B cell (primary cell): Measurements from ENCODE around the gene BBX. TPM values are rescaled to one million over a fixed set of nuclear protein-coding genes. Genes with fewer than 3 reads are reported as not detected.

Experiments
- ATAC-seq: fragments of 200-7000 bp; cut with Tn5 transposase; one replicate; pipeline ENCODE4 v1.10.0; 2021; ENCODE audit warnings: low read depth, mild to moderate bottlenecking, moderate number of reproducible peaks, moderate library complexity
- CTCF ChIA-PET: fragments of 350-600 bp; sonication (Branson Sonifier 250); formaldehyde crosslinking; loops from one replicate; lab custom pipeline; 2021; ENCODE audit warnings: antibody characterized with exemption, inconsistent platforms; lab: Charles Lee
- POLR2A ChIA-PET: fragments of 350-600 bp; sonication (Branson Sonifier 250); formaldehyde crosslinking; loops from one replicate; lab custom pipeline; 2021; ENCODE audit warnings: antibody characterized with exemption; lab: Charles Lee
- DNase-seq: peaks from one replicate; pipeline ENCODE4 v3.0.0; 2013
- H2AFZ ChIP-seq: 2 replicates; pipeline ENCODE4 v1.6.1; 2012; ENCODE audit warnings: mild to moderate bottlenecking, low read depth, low read length; ENCODE audit not compliant: insufficient read depth, poor library complexity, severe bottlenecking
- H3K27ac ChIP-seq, 2 donors: 1 replicate in 1 of 2; 2 replicates in 1 of 2; pipeline ENCODE4 v1.5.1; 2012 to 2013; ENCODE audit warnings: low read length in 2 of 2, mild to moderate bottlenecking in 2 of 2, moderate library complexity in 1 of 2
- H3K27me3 ChIP-seq, 4 experiments: fragments of 200-600 bp in 1 of 4; sonication (generic) in 1 of 4; replicated peaks in 1 of 4; 1 replicate in 2 of 4; 2 replicates in 2 of 4; pipeline versions ENCODE4 v1.6.1 to v1.7.0; 2013 to 2016; ENCODE audit warnings: low read length in 3 of 4, mild to moderate bottlenecking in 2 of 4, mixed read lengths in 1 of 4, moderate library complexity in 1 of 4; ENCODE audit not compliant: insufficient read depth in 4 of 4, control insufficient read depth in 3 of 4; ENCODE audit errors: control extremely low read depth in 1 of 4
- H3K36me3 ChIP-seq, 2 experiments: replicated peaks in 1 of 2; 1 replicate in 1 of 2; 2 replicates in 1 of 2; pipeline versions ENCODE4 v1.6.1 to v1.7.1; 2013; ENCODE audit warnings: low read length in 1 of 2; ENCODE audit not compliant: insufficient read depth in 2 of 2, control insufficient read depth in 1 of 2; ENCODE audit errors: control extremely low read depth in 1 of 2, extremely low read depth in 1 of 2
- H3K4me1 ChIP-seq, 2 donors: fragments of 200-600 bp in 1 of 2; sonication (generic) in 1 of 2; 1 replicate in 1 of 2; 2 replicates in 1 of 2; pipeline versions ENCODE4 v1.5.1 to v1.6.1; 2013 to 2017; ENCODE audit warnings: low read length in 2 of 2; ENCODE audit not compliant: control insufficient read depth in 2 of 2, insufficient read depth in 2 of 2
- H3K4me2 ChIP-seq: replicated peaks from 2 replicates; pipeline ENCODE3; 2012; ENCODE audit warnings: mild to moderate bottlenecking, low read depth, low read length; ENCODE audit not compliant: poor library complexity, severe bottlenecking
- H3K4me3 ChIP-seq, 5 experiments: fragments of 200-600 bp in 1 of 5; sonication (generic) in 1 of 5; 1 replicate in 3 of 5; 2 replicates in 2 of 5; pipeline versions ENCODE4 v1.5.1 to v1.7.0; 2011 to 2016; ENCODE audit warnings: low read length in 4 of 5, mild to moderate bottlenecking in 4 of 5, low read depth in 2 of 5, control low read depth in 1 of 5, moderate library complexity in 1 of 5; ENCODE audit not compliant: insufficient read depth in 1 of 5; ENCODE audit errors: control extremely low read depth in 1 of 5, extremely low read depth in 1 of 5
- H3K79me2 ChIP-seq: fragments of 200-600 bp; sonication (generic); one replicate; pipeline ENCODE4 v1.6.0; 2016; ENCODE audit warnings: low read length; ENCODE audit not compliant: control insufficient read depth, insufficient read depth
- H3K9ac ChIP-seq: fragments of 200-600 bp; sonication (generic); 2 replicates; pipeline ENCODE4 v1.6.1; 2017; ENCODE audit warnings: mild to moderate bottlenecking, low read length, moderate library complexity
- H3K9me3 ChIP-seq, 3 donors: one replicate each; pipeline versions ENCODE4 v1.6.1 to v1.7.1; 2013; ENCODE audit warnings: low read length in 2 of 3; ENCODE audit not compliant: control insufficient read depth in 2 of 3, insufficient read depth in 1 of 3; ENCODE audit errors: control extremely low read depth in 1 of 3
- H4K20me1 ChIP-seq: 2 replicates; pipeline ENCODE4 v1.6.0; 2012; ENCODE audit warnings: mild to moderate bottlenecking, low read length; ENCODE audit not compliant: insufficient read depth, control insufficient read depth, poor library complexity, severe bottlenecking
- H3K27ac Mint-ChIP-seq: one replicate; pipeline ENCODE4 v1.8.0; 2021; ENCODE audit warnings: mixed read lengths
- H3K27me3 Mint-ChIP-seq: one replicate; pipeline ENCODE4 v1.8.0; 2021; ENCODE audit warnings: mixed read lengths
- H3K4me1 Mint-ChIP-seq: one replicate; pipeline ENCODE4 v1.8.0; 2021; ENCODE audit warnings: mixed read lengths
- H3K4me3 Mint-ChIP-seq: one replicate; pipeline ENCODE4 v1.8.0; 2021; ENCODE audit warnings: mixed read lengths
- H3K9me3 Mint-ChIP-seq: one replicate; pipeline ENCODE4 v1.8.0; 2022; ENCODE audit warnings: mixed read lengths; ENCODE audit not compliant: insufficient read depth
- EZH2 ChIP-seq: IDR thresholded peaks from 2 replicates; pipeline ENCODE4 v1.6.1; 2012; ENCODE audit warnings: borderline replicate concordance, low read depth, mild to moderate bottlenecking, moderate library complexity, low read length; ENCODE audit not compliant: insufficient read depth, poor library complexity, severe bottlenecking
- WGBS: methylation state at CpG from one replicate; pipeline ENCODE4 v1.1.5; 2013; ENCODE audit warnings: missing lambda C conversion rate; ENCODE audit not compliant: insufficient coverage; 5-methylcytosine and 5-hydroxymethylcytosine counted together
- intact Hi-C: fragments of 100-400 bp; cut with micrococcal nuclease; formaldehyde crosslinking; loops from one replicate; pipeline ENCODE4 v1.10.0; 2022
- polyA plus RNA-seq: library from polyadenylated mRNA; depleted of rRNA; stranded (reverse); fragments of >200 nt; gene quantifications from 2 replicates; pipeline ENCODE4 v1.2.3, GENCODE V29; 2012
- total RNA-seq, 2 donors: library from RNA; stranded (reverse); fragments of 120-200 nt in 1 of 2; gene quantifications; 1 replicate in 1 of 2; 2 replicates in 1 of 2; pipeline versions ENCODE4 v1.2.3 to v1.2.4, GENCODE V29; 2013 to 2022
- TF ChIP-seq, protein P1 (sequence below): fragments of 200-600 bp; IDR thresholded peaks from one replicate; pipeline ENCODE4 v1.8.0; 2022; ENCODE audit warnings: antibody characterized with exemption, mild to moderate bottlenecking

BBX gene
- total and polyA plus RNA-seq, 2 donors (not counting 1 experiment from before 2014, with no cell fraction given): 27.8 to 133 TPM

DNA sequence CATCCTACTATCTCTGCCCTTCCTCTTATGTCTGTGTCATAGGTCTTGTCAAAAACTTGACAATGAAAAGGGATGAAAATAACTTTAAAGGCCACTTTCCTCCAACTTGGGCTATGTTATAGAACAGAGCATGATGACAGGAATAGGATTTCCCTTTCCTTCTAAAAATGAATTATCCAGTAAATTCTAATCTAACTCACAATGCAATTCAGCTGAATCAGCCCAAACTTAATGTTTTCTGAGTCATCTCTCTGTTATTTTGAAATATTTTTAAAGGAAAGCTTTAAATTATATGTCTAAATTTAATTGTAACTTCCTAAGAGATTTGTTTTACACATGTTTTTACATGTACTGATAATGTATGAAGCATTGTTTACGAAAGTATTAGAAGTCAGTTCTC, 258.5 kb downstream of the BBX start:
- no peaks in the 10 kb centered on the region for H3K27me3 ChIP-seq
- H3K4me3 Mint-ChIP-seq: no peak overlapping the region
- no peaks in the 10 kb centered on the region for H3K9me3 Mint-ChIP-seq
- no peak overlapping the region for H3K27ac Mint-ChIP-seq
- H3K4me3 ChIP-seq: no peak overlapping the region
- H3K4me2 ChIP-seq: no peak overlapping the region
- H3K9me3 ChIP-seq: no peaks in the 10 kb centered on the region
- ChIA-PET POLR2A (no interaction called here), CTCF (no interaction called here)
- no peaks in the 10 kb centered on the region for H3K79me2 ChIP-seq
- H3K9ac ChIP-seq: no peak overlapping the region
- intact Hi-C loops: no loop called here
- no peaks in the 10 kb centered on the region for H3K4me1 Mint-ChIP-seq
- peaks cover 32 to 81% of the 10 kb centered on the region in 2 experiments for H3K36me3 ChIP-seq
- TF ChIP-seq EZH2: no peak
- TF ChIP-seq, protein P1, sequence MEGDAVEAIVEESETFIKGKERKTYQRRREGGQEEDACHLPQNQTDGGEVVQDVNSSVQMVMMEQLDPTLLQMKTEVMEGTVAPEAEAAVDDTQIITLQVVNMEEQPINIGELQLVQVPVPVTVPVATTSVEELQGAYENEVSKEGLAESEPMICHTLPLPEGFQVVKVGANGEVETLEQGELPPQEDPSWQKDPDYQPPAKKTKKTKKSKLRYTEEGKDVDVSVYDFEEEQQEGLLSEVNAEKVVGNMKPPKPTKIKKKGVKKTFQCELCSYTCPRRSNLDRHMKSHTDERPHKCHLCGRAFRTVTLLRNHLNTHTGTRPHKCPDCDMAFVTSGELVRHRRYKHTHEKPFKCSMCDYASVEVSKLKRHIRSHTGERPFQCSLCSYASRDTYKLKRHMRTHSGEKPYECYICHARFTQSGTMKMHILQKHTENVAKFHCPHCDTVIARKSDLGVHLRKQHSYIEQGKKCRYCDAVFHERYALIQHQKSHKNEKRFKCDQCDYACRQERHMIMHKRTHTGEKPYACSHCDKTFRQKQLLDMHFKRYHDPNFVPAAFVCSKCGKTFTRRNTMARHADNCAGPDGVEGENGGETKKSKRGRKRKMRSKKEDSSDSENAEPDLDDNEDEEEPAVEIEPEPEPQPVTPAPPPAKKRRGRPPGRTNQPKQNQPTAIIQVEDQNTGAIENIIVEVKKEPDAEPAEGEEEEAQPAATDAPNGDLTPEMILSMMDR: no peak
- no CpG with 5 or more reads among the region's 1 CpG for WGBS
- no peaks in the 10 kb centered on the region for H4K20me1 ChIP-seq
- ATAC-seq: no peak
- H2AFZ ChIP-seq: no peak overlapping the region
- H3K4me1 ChIP-seq: no peaks in the 10 kb centered on the region
- no peak overlapping the region for H3K27ac ChIP-seq
- DNase-seq: no peak
- H3K27me3 Mint-ChIP-seq: no peaks in the 10 kb centered on the region

DNA sequence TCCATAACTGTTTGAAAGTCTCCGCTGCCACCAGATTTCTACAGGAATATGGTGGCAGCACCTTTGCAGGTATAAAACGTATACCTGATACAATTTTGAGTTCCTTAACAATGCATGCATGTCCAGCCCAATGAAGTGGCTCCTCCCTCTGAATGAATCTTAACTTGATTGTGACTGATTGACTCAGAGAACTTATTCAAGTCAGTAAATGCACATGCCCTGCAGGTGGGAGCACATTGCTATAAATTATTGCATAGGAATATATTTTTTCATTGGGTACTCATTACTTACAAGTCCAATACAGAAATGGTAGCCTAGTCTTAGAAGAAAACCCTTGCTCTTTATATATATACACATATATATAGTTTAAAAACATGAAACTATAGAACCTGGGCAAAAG, 259.3 kb downstream of the BBX start:
- Mint-ChIP-seq H3K4me1 (no peaks in the 10 kb centered on the region), H3K9me3 (no peaks in the 10 kb centered on the region), H3K27ac (no peak overlapping the region), H3K27me3 (no peaks in the 10 kb centered on the region), H3K4me3 (no peak overlapping the region)
- H3K36me3 ChIP-seq: peaks cover 33 to 73% of the 10 kb centered on the region in 2 experiments
- TF ChIP-seq EZH2: no peak
- TF ChIP-seq, protein P1: no peak
- H4K20me1 ChIP-seq: no peaks in the 10 kb centered on the region
- intact Hi-C loops: no loop called here
- no peak overlapping the region for H2AFZ ChIP-seq
- ChIA-PET POLR2A (interaction anchor here (0.6 kb wide), 1 partner anchor 225 kb away, joined by 4 read pairs; no protein-coding TSS in a partner anchor), CTCF (interaction anchor here (0.9 kb wide), 1 partner anchor 106 kb away, joined by 3 read pairs; no protein-coding TSS in a partner anchor)
- H3K79me2 ChIP-seq: no peaks in the 10 kb centered on the region
- H3K9ac ChIP-seq: no peak overlapping the region
- 100% methylated on average over 2 of the region's 2 CpGs for WGBS
- no peak for ATAC-seq
- H3K27ac ChIP-seq: no peak overlapping the region
- H3K27me3 ChIP-seq: no peaks in the 10 kb centered on the region
- no peak overlapping the region for H3K4me2 ChIP-seq
- no peak for DNase-seq
- no peak overlapping the region for H3K4me3 ChIP-seq
- H3K9me3 ChIP-seq: no peaks in the 10 kb centered on the region
- H3K4me1 ChIP-seq: no peaks in the 10 kb centered on the region
